Measurements from ENCODE around the gene NR3C1. TPM values are rescaled to one million over a fixed set of nuclear protein-coding genes. Genes with fewer than 3 reads are reported as not detected.

Gene NR3C1
- total and polyA plus RNA-seq, 2 experiments from 2014 or later = 41.0 to 60.5 TPM

GRCh38 chr5:143386725-143387124 is 16.8 kb downstream of the NR3C1 start:
- no peak overlapping the region for H2AFZ ChIP-seq
- H4K20me1 ChIP-seq (ENCODE audit: insufficient read depth, poor library complexity, severe bottlenecking) = peaks cover 21% of the 10 kb centered on the region
- peaks cover 100% of the 10 kb centered on the region for H3K79me2 ChIP-seq
- TF ChIP-seq EZH2phosphoT487 (IDR thresholded peaks at IDR 0.05; ENCODE audit: low read depth, severe bottlenecking, unreplicated experiment) (no peak), EZH2 (IDR thresholded peaks at IDR 0.05; ENCODE audit: borderline replicate concordance) (no peak)
- TF ChIP-seq, protein P1, sequence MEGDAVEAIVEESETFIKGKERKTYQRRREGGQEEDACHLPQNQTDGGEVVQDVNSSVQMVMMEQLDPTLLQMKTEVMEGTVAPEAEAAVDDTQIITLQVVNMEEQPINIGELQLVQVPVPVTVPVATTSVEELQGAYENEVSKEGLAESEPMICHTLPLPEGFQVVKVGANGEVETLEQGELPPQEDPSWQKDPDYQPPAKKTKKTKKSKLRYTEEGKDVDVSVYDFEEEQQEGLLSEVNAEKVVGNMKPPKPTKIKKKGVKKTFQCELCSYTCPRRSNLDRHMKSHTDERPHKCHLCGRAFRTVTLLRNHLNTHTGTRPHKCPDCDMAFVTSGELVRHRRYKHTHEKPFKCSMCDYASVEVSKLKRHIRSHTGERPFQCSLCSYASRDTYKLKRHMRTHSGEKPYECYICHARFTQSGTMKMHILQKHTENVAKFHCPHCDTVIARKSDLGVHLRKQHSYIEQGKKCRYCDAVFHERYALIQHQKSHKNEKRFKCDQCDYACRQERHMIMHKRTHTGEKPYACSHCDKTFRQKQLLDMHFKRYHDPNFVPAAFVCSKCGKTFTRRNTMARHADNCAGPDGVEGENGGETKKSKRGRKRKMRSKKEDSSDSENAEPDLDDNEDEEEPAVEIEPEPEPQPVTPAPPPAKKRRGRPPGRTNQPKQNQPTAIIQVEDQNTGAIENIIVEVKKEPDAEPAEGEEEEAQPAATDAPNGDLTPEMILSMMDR (IDR thresholded peaks at IDR 0.05; ENCODE audit: poor library complexity) = no peak
- H3K9me3 ChIP-seq (ENCODE audit: low read depth) = peaks cover 9% of the 10 kb centered on the region
- no peaks in the 10 kb centered on the region for H3K9me2 ChIP-seq (replicated peaks; ENCODE audit: insufficient read depth)
- H3K27ac ChIP-seq = no peak overlapping the region
- no peaks in the 10 kb centered on the region for H3K36me3 ChIP-seq (replicated peaks; ENCODE audit: insufficient read depth, low read depth)
- H3K27me3 ChIP-seq = no peaks in the 10 kb centered on the region
- DNase-seq (ENCODE audit: low spot score) = no peak
- no peaks in the 10 kb centered on the region for H3K4me1 ChIP-seq (ENCODE audit: insufficient read depth)
- H3K4me3 ChIP-seq = no peak overlapping the region
- H3K4me2 ChIP-seq = no peak overlapping the region
- 89% methylated on average over 1 of the region's 1 CpG for WGBS (ENCODE audit: low lambda C conversion rate, missing lambda C conversion rate)

DNA sequence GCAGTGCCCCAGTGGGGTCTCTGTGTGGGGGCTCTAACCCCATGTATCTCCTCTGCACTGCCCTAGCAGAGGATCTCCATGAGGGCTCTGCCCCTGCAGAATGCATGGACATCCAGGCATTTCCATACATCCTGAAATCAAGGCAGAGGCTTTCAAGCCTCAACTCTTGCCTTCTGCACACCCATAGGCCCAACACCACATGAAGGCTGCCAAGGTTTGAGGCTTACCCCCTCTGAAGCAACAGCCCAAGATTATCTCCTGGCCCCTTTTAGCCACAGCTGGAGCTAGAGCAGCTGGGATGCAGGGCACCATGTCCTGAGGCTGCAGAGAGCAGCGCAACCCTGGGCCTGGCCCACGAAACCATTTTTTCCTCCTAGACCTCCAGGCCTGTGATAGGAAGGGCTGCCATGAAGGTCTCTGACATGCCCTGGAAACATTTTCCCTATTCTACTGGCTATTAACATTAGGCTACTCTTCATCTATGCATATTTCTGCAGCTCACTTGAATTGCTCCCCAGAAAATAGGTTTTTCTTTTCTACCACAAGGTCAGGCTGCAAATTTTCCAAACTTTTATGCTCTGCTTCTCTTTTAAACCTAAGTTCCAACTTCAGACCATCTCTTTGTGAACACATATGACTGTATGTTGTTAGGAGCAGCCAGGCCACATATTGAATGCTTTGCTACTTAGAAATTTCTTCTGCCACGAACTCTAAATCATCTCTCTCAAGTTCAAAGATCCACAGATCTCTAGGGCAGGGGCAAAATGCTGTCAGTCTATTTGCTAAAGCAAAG is 18.4 kb downstream of the NR3C1 start:
- Histone ChIP-seq H3K4me3 (no peak overlapping the region), H3K9me3 (ENCODE audit: low read depth) (peaks cover 9% of the 10 kb centered on the region), H2AFZ (no peak overlapping the region), H3K79me2 (peaks cover 100% of the 10 kb centered on the region), H4K20me1 (ENCODE audit: insufficient read depth, poor library complexity, severe bottlenecking) (peaks cover 19% of the 10 kb centered on the region), H3K27ac (no peak overlapping the region), H3K4me1 (ENCODE audit: insufficient read depth) (no peaks in the 10 kb centered on the region), H3K27me3 (no peaks in the 10 kb centered on the region), H3K4me2 (no peak overlapping the region), H3K9me2 (replicated peaks; ENCODE audit: insufficient read depth) (no peaks in the 10 kb centered on the region), H3K36me3 (replicated peaks; ENCODE audit: insufficient read depth, low read depth) (no peaks in the 10 kb centered on the region)
- no peak for DNase-seq (ENCODE audit: low spot score)
- 94% methylated on average over 3 of the region's 3 CpGs for WGBS (ENCODE audit: low lambda C conversion rate, missing lambda C conversion rate)
- no peak for TF ChIP-seq EZH2phosphoT487 (IDR thresholded peaks at IDR 0.05; ENCODE audit: low read depth, severe bottlenecking, unreplicated experiment)
- TF ChIP-seq, protein P1 (IDR thresholded peaks at IDR 0.05; ENCODE audit: poor library complexity) = no peak
- no peak for TF ChIP-seq EZH2 (IDR thresholded peaks at IDR 0.05; ENCODE audit: borderline replicate concordance)

GRCh38 chr5:143383988-143384387 is 19.5 kb downstream of the NR3C1 start:
- no peak for TF ChIP-seq EZH2phosphoT487 (IDR thresholded peaks at IDR 0.05; ENCODE audit: low read depth, severe bottlenecking, unreplicated experiment)
- no peaks in the 10 kb centered on the region for H3K27me3 ChIP-seq
- H3K4me2 ChIP-seq = no peak overlapping the region
- peaks cover 9% of the 10 kb centered on the region for H3K9me3 ChIP-seq (ENCODE audit: low read depth)
- no peak overlapping the region for H3K27ac ChIP-seq
- H3K36me3 ChIP-seq (replicated peaks; ENCODE audit: insufficient read depth, low read depth) = no peaks in the 10 kb centered on the region
- DNase-seq (ENCODE audit: low spot score) = no peak
- peaks cover 100% of the 10 kb centered on the region for H3K79me2 ChIP-seq
- no peaks in the 10 kb centered on the region for H3K4me1 ChIP-seq (ENCODE audit: insufficient read depth)
- peaks cover 19% of the 10 kb centered on the region for H4K20me1 ChIP-seq (ENCODE audit: insufficient read depth, poor library complexity, severe bottlenecking)
- WGBS (ENCODE audit: low lambda C conversion rate, missing lambda C conversion rate) = 96% methylated on average over 3 of the region's 3 CpGs
- H3K4me3 ChIP-seq = no peak overlapping the region
- H3K9me2 ChIP-seq (replicated peaks; ENCODE audit: insufficient read depth) = no peaks in the 10 kb centered on the region
- H2AFZ ChIP-seq = no peak overlapping the region

GRCh38 chr5:143379606-143380005 is 23.9 kb downstream of the NR3C1 start:
- Histone ChIP-seq H3K4me2 (no peak overlapping the region), H3K9me2 (replicated peaks; ENCODE audit: insufficient read depth) (no peaks in the 10 kb centered on the region), H3K79me2 (peaks cover 98% of the 10 kb centered on the region), H3K36me3 (replicated peaks; ENCODE audit: insufficient read depth, low read depth) (no peaks in the 10 kb centered on the region), H3K27me3 (no peaks in the 10 kb centered on the region), H3K4me3 (no peak overlapping the region), H3K27ac (no peak overlapping the region), H4K20me1 (ENCODE audit: insufficient read depth, poor library complexity, severe bottlenecking) (peaks cover 37% of the 10 kb centered on the region), H3K9me3 (ENCODE audit: low read depth) (no peaks in the 10 kb centered on the region), H3K4me1 (ENCODE audit: insufficient read depth) (no peaks in the 10 kb centered on the region), H2AFZ (no peak overlapping the region)
- no peak for DNase-seq (ENCODE audit: low spot score)
- WGBS (ENCODE audit: low lambda C conversion rate, missing lambda C conversion rate) = 94% methylated on average over 2 of the region's 2 CpGs
- TF ChIP-seq, protein P1 (IDR thresholded peaks at IDR 0.05; ENCODE audit: poor library complexity) = no peak
- TF ChIP-seq EZH2phosphoT487 (IDR thresholded peaks at IDR 0.05; ENCODE audit: low read depth, severe bottlenecking, unreplicated experiment) = no peak
- TF ChIP-seq EZH2 (IDR thresholded peaks at IDR 0.05; ENCODE audit: borderline replicate concordance) = no peak
